PC-9 (cell line): ENCODE data around the gene AADAC.

Experiments used
- CTCF ChIP-seq: fragments of 200-600 bp; sonication (generic); conservative IDR thresholded peaks from 2 replicates; pipeline ENCODE4 v1.6.1; 2017; ENCODE audit warnings: mixed run types, antibody characterized with exemption, mild to moderate bottlenecking, moderate library complexity
- EZH2 ChIP-seq: fragments of 200-600 bp; sonication (generic); IDR thresholded peaks from 2 replicates; pipeline ENCODE4 v1.8.0; 2017; ENCODE audit warnings: antibody characterized with exemption, low read depth

DNA sequence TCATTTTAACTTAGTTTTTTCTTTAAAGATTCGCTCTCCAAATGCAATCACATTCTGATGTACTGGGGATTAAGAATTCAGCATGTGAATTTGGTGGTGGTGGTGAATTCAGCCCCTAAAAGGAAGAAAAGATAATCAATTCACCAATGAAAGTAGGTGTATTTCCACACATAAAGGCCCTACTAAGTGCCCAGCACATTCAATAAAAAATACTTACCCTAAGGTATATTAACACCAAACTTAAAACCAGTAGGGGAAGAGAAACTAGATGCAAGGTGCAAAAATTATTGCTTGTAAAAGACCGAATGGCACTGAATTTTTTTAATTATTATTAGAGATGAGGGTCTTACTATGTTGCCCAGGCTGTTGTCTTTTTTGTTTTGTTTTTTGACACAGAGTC, 42.7 kb downstream of the AADAC start:
- no peak for TF ChIP-seq CTCF
- TF ChIP-seq EZH2: no peak
